ENCODE data around the gene KEL.

The KEL gene

DNA sequence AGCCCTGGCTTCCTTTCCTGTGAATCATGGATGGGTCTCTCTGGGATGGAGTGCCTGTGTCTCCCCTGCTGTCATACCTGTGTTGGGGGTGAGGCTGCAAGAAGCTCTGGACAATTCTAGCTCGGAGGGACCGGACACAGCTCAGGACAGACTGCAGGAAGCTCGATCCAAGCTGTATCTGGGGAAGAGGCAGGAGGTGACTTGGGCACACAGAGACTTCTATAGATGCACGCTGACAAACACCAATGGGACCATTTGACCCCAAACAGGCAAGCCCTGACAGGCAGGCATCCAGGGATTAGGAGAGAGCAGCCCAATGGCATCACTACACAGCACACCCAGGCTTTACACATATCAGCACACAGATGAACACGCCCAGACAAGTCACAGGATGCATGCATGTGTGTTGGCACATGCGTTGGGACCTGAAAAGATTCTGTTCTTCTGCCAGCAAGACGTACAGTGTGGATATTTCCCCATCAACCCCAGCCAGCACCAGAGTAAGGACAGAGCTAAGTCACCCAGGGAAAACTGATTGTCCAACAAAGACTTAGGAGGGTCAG lies 18.4 kb downstream of the KEL start:
- TF ChIP-seq GATA3 (IDR thresholded peaks at IDR 0.05; ENCODE audit: low read depth, low read length) (no peak), GATA2 (IDR thresholded peaks at IDR 0.05; ENCODE audit: low read depth, low read length) (no peak)

GRCh38 chr7:142942746-142943145 lies 19.4 kb downstream of the KEL start:
- no peak for TF ChIP-seq GATA2 (IDR thresholded peaks at IDR 0.05; ENCODE audit: low read depth, low read length)
- TF ChIP-seq GATA3 (IDR thresholded peaks at IDR 0.05; ENCODE audit: low read depth, low read length), result no peak

GRCh38 chr7:142941541-142941940 lies 20.6 kb downstream of the KEL start:
- no peak for TF ChIP-seq GATA3 (IDR thresholded peaks at IDR 0.05; ENCODE audit: low read depth, low read length)

GRCh38 chr7:142940966-142941535 lies 21.1 kb downstream of the KEL start:
- no peak for TF ChIP-seq GATA2 (IDR thresholded peaks at IDR 0.05; ENCODE audit: low read depth, low read length)
- no peak for TF ChIP-seq GATA3 (IDR thresholded peaks at IDR 0.05; ENCODE audit: low read depth, low read length)

- TF ChIP-seq GATA3 (IDR thresholded peaks at IDR 0.05; ENCODE audit: low read depth, low read length) (no peak), GATA2 (IDR thresholded peaks at IDR 0.05; ENCODE audit: low read depth, low read length) (no peak)
Observed at GRCh38 chr7:142939226-142939910, 22.8 kb downstream of the KEL start, which contains the start of gene LLCFC1. LLCFC1 (plus strand) TSS chr7:142939484; CDS start chr7:142939622, 138 bp downstream.

GRCh38 chr7:142938611-142939010 lies 23.6 kb downstream of the KEL start:
- no peak for TF ChIP-seq GATA3 (IDR thresholded peaks at IDR 0.05; ENCODE audit: low read depth, low read length)
- no peak for TF ChIP-seq GATA2 (IDR thresholded peaks at IDR 0.05; ENCODE audit: low read depth, low read length)

DNA sequence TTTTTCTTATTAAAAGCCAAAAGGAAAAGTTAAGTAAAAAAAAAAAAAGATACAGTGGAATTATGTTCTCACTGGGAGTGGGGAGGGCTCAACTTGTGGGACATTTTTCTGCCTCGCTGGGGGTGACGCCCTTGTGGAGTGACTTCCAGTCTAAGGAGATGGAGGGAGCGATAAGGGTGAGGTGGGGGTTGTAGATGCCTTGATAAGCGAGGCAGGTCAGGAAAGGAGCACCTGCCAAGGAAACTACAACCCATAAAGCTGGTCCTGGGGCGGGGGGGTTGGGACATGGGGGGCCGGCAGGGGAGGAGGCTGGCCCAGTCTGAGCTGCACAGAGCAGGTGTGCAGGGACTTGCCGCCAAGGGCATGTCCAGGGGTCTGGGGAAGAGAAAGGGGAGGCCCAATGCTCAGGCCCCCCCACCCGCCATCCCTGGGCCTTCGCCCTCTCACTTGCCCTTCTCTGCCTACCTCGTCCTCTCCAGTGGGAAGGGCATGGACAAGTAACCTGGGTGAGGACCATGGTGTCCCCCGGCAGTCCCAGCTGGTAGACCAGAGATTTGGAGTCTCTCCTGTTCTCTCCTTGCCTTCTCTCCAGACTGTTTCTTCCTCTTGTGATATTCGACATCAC lies 26.1 kb downstream of the KEL start:
- TF ChIP-seq GATA3 (IDR thresholded peaks at IDR 0.05; ENCODE audit: low read depth, low read length) (no peak), GATA2 (IDR thresholded peaks at IDR 0.05; ENCODE audit: low read depth, low read length) (no peak)

- TF ChIP-seq GATA2 (IDR thresholded peaks at IDR 0.05; ENCODE audit: low read depth, low read length) (no peak), GATA3 (IDR thresholded peaks at IDR 0.05; ENCODE audit: low read depth, low read length) (no peak)
Observed at GRCh38 chr7:142934056-142934455, 28.1 kb downstream of the KEL start.

DNA sequence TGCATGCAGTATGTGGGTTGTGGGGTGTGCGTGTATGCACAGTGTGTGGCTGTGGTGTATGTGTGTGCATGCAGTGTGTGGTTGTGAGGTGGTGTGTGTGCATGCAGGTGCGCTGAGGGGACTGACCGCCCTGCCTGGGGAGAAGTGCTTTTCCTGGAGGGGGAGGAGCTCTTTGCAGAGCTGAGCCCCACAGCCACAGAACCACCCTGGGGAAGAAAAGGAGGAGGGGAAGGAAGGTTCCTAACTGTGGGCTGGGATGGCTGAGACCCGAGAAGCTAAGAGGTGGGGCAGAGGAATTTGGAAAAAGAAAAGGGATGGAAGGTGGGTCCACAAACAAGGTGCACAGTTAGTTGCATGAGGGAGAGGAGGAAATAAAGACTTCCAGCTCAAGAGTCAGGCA lies 28.5 kb downstream of the KEL start, which contains the start of gene TRPV5:
Gene TRPV5 (minus strand): TSS at position 123 of the 400 bp plus-strand sequence. CDS start 287 bp downstream, outside the sequence.
- TF ChIP-seq GATA2 (IDR thresholded peaks at IDR 0.05; ENCODE audit: low read depth, low read length) (no peak), GATA3 (IDR thresholded peaks at IDR 0.05; ENCODE audit: low read depth, low read length) (no peak)

DNA sequence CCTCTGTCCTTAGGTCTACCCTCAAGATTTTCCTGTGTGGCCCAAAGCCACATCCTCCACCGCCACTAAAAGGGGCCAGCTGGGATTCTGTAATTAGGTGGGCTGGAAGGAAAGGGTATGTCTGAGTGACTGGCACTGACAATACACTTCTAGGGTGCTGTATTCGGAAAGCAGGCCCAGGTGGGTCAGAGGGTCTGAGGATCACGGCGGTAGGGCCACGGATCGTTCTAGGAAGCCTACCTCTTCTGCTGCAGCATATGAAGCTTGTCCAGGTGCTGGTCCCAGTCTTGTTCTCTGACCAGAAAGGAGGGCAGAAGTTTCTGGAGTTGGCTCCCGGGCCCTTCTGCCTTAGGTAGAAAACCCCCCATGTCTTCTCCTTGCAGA lies 29.1 kb downstream of the KEL start:
- TF ChIP-seq GATA3 (IDR thresholded peaks at IDR 0.05; ENCODE audit: low read depth, low read length), result no peak
- TF ChIP-seq GATA2 (IDR thresholded peaks at IDR 0.05; ENCODE audit: low read depth, low read length), result no peak

- TF ChIP-seq GATA2 (IDR thresholded peaks at IDR 0.05; ENCODE audit: low read depth, low read length) (no peak), GATA3 (IDR thresholded peaks at IDR 0.05; ENCODE audit: low read depth, low read length) (no peak)
Observed at GRCh38 chr7:142932386-142933091, 29.6 kb downstream of the KEL start.

GRCh38 chr7:142930126-142930730 lies 31.9 kb downstream of the KEL start:
- no peak for TF ChIP-seq GATA3 (IDR thresholded peaks at IDR 0.05; ENCODE audit: low read depth, low read length)
- TF ChIP-seq GATA2 (IDR thresholded peaks at IDR 0.05; ENCODE audit: low read depth, low read length), result no peak

DNA sequence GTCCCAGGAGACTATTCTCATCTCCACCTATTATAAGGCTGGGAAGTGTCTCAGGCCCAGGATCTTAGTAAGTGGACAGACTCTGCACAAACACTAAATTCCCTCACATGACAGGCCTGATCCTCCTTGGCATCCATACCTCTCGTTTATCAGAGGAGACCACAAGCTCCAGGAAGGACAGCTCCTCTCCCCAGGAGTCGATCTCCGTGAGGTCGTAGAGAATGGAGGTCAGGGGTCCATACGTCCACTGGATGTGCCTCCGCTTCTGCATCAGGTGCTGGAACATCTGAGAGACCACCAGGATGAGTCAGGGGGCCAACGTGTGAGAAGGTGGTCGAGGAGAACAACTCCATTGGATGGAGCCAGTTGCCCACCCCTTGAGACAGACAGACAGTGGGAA lies 34.2 kb downstream of the KEL start:
- no peak for TF ChIP-seq GATA2 (IDR thresholded peaks at IDR 0.05; ENCODE audit: low read depth, low read length)
- no peak for TF ChIP-seq GATA3 (IDR thresholded peaks at IDR 0.05; ENCODE audit: low read depth, low read length)

Data from SH-SY5Y (cell line).